ENCODE data around the gene MAPRE2.

MAPRE2 gene

GRCh38 chr18:35084494-35085449 lies 43.6 kb downstream of the MAPRE2 start:
- Mint-ChIP-seq H3K4me1 (peaks cover 26 to 50% of the 10 kb centered on the region in 2 donors), H3K9me3 (no peaks in the 10 kb centered on the region), H3K4me3 (no peak overlapping the region), H3K27me3 (no peaks in the 10 kb centered on the region), H3K36me3 (peaks cover 16 to 18% of the 10 kb centered on the region in 2 donors), H3K27ac (no peak overlapping the region)
- ATAC-seq (replicated peaks) = no peak
- DNase-seq = no peak

DNA sequence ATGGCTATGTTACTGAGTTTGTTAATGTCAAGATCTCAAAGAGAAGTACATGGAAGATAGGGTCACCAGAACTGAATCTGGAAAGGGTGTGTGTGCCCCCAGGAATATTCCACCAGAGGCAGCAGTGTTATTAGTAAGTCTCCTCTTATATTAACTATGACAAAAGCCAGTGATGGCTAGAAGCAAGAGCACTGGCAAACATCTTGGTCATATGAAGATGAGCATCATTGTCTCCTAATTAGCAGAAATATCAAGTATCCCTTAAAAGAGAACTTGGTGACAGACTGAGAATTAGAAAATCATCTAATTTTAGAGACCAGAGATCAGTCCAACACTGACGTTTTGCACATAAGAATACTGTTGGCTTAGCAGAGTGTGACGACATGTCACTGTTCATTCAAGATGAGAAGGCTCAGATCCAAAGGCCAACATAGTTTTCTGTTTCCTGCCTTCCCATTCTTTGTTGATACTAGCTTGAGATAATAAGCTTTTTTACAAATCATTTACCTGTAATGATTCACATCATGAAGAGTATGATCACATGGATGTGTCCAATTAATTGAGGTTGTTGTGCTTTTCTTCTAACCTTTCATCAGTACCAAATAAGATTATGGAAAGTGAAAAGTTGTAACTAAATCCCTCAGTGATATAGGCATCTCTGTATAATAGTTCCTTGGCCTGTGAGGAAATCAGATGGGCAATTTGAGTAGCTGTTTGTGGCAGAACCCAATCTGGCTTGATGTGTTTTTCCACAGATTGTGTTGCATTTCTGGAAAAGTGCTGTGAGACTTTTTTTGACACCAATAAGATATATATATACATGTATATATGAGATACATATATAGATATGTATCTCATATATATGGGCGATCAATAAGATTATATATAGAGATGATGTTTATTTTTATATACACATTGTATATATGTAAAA lies 44.5 kb downstream of the MAPRE2 start:
- ATAC-seq (replicated peaks) (no peak), DNase-seq (no peak)
- Mint-ChIP-seq H3K4me3 (no peak overlapping the region), H3K36me3 (peaks cover 20 to 21% of the 10 kb centered on the region in 2 donors), H3K27ac (no peak overlapping the region), H3K27me3 (no peaks in the 10 kb centered on the region), H3K4me1 (peaks cover 31 to 54% of the 10 kb centered on the region in 2 donors), H3K9me3 (no peaks in the 10 kb centered on the region)

- Mint-ChIP-seq H3K4me3 (no peak overlapping the region), H3K27ac (no peak overlapping the region), H3K4me1 (peaks cover 29 to 50% of the 10 kb centered on the region in 2 donors), H3K27me3 (no peaks in the 10 kb centered on the region), H3K36me3 (peaks cover 15 to 17% of the 10 kb centered on the region in 2 donors), H3K9me3 (no peaks in the 10 kb centered on the region)
- no peak for ATAC-seq (replicated peaks)
- no peak for DNase-seq
Observed at GRCh38 chr18:35086704-35087103, 45.5 kb downstream of the MAPRE2 start.

GRCh38 chr18:35087726-35088125 lies 46.5 kb downstream of the MAPRE2 start:
- Mint-ChIP-seq H3K4me1 (peaks cover 27 to 55% of the 10 kb centered on the region in 2 donors), H3K27me3 (no peaks in the 10 kb centered on the region), H3K36me3 (peaks cover 17 to 24% of the 10 kb centered on the region in 2 donors), H3K4me3 (no peak overlapping the region), H3K9me3 (no peaks in the 10 kb centered on the region), H3K27ac (no peak overlapping the region)
- DNase-seq (no peak), ATAC-seq (replicated peaks) (no peak)

- no peak overlapping the region for H3K4me3 Mint-ChIP-seq
- H3K9me3 Mint-ChIP-seq = no peaks in the 10 kb centered on the region
- DNase-seq = no peak
- H3K36me3 Mint-ChIP-seq = peaks cover 15 to 20% of the 10 kb centered on the region in 2 donors
- no peak overlapping the region for H3K27ac Mint-ChIP-seq
- no peak for ATAC-seq (replicated peaks)
- H3K4me1 Mint-ChIP-seq = peaks cover 25 to 53% of the 10 kb centered on the region in 2 donors
- no peaks in the 10 kb centered on the region for H3K27me3 Mint-ChIP-seq
Observed at GRCh38 chr18:35088921-35089320, 47.7 kb downstream of the MAPRE2 start.

DNA sequence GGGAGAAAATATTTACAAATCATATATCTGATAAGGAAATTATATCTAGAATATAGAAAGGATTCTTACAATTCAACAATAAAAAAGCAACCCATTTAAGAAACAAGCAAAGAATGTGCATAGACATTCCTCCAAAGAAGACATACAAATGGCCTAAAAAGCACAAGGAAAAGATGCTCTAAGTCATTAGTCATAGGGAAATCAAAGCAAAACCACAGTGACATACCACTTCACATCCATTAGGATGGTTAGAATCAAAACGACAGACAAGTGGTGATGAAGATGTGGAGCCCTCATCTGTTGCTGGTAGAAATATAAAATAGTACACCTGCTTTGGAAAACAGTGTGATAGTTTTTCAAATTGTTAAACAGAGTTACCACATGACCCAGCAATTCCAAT lies 48.2 kb downstream of the MAPRE2 start:
- H3K9me3 Mint-ChIP-seq = no peaks in the 10 kb centered on the region
- no peak overlapping the region for H3K4me3 Mint-ChIP-seq
- H3K4me1 Mint-ChIP-seq = peaks cover 26 to 53% of the 10 kb centered on the region in 2 donors
- ATAC-seq (replicated peaks) (no peak), DNase-seq (no peak)
- peaks cover 14 to 20% of the 10 kb centered on the region in 2 donors for H3K36me3 Mint-ChIP-seq
- no peak overlapping the region for H3K27ac Mint-ChIP-seq
- no peaks in the 10 kb centered on the region for H3K27me3 Mint-ChIP-seq

DNA sequence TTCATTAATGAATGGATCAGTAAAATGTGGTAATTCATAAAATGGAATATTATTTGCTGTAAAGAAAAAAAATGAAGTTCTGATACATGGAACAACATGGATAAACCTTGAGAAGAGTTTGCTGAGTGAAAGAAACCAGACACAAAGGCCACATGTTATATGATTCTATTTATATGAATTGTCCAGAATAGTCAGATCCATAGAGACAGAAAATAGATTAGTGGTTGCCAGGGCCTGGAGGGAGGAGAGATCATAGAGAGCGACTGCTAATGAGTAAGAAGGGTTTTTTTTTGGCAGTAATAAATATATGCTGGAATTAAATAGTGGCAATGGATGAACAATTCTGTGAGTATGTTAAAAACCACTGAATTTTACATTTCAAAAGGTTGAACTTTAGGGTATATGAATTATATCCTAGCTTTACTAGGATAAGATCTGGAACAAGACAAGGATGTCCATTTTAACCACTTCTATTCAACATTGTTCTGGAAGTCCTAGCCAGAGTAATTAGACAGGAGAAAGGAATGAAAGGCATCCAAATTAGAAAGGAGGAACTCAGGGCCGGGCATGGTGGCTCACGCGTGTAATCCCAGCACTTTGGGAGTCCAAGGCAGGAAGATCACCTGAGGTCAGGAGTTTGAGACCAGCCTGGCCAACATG lies 48.8 kb downstream of the MAPRE2 start:
- ATAC-seq (replicated peaks) = no peak
- H3K36me3 Mint-ChIP-seq = peaks cover 11 to 20% of the 10 kb centered on the region in 2 donors

DNA sequence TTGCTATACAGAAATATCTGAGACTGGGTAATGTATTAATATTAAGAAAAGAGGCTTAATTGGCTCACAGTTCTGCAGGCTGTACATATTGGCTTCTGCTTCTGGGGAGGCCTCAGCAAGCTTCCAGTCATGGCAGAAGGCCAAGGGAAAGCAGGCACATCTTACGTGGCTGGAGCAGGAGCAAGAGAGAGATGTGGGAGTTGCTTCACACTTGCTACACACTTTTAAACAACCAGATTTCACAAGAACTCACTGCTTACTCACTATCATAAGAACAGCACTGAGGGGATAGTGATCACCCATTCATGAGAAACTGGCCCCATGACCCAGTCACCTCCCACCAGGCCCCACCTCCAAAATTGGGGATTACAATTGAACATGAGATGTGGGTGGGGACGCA lies 50.6 kb downstream of the MAPRE2 start:
- no peak for DNase-seq
- no peaks in the 10 kb centered on the region for H3K27me3 Mint-ChIP-seq
- H3K4me3 Mint-ChIP-seq = no peak overlapping the region
- ATAC-seq (replicated peaks) = no peak
- peak overlapping the region; percentile 25 for H3K27ac Mint-ChIP-seq
- H3K4me1 Mint-ChIP-seq = peaks cover 35 to 70% of the 10 kb centered on the region in 2 donors
- peaks cover 13 to 25% of the 10 kb centered on the region in 2 donors for H3K36me3 Mint-ChIP-seq
- no peaks in the 10 kb centered on the region for H3K9me3 Mint-ChIP-seq

More for the DNA sequence above, 48.8 kb downstream of the MAPRE2 start:
- Mint-ChIP-seq H3K27me3 (no peaks in the 10 kb centered on the region), H3K4me1 (peaks cover 28 to 54% of the 10 kb centered on the region in 2 donors), H3K4me3 (no peak overlapping the region), H3K9me3 (no peaks in the 10 kb centered on the region), H3K27ac (no peak overlapping the region)
- no peak for DNase-seq

DNA sequence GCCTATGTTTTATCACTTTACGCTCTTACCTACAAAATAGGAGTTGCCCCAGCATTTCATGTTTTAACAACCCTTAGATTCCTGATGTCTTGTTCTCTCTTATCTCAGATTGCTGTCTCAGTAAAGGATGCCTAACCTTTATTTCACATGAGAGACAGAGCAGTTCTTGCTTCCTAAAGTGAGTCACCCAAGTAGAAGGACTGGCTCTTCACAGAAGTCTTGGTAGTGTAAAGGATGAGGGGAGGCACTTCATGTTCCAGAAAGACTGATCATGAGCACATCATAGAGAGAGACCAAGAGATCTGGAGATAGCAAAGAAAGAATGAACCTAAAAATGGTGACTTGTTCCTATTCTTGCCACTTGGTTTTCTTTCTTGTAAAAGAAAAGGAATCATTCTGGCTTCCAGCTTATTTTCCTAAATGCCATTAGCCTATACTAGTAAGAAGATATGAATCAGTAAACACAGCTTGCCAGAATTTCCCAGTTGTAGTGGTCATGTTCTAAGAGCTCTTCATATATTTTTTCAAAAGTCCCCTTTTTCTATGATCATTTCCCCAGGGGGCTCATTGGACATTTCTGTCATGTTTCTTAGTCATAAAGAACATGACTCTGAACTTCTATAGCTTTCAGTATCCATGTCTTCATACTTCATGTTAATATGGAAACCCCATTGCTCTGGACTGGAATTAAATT lies 54.9 kb downstream of the MAPRE2 start:
- DNase-seq = peak; percentile 34
- Mint-ChIP-seq H3K27ac (peak overlapping the region; percentile 92), H3K4me1 (peaks cover 29 to 55% of the 10 kb centered on the region in 2 donors), H3K36me3 (peaks cover 16 to 29% of the 10 kb centered on the region in 2 donors), H3K4me3 (peak overlapping the region; percentile 62 to 65), H3K27me3 (no peaks in the 10 kb centered on the region), H3K9me3 (no peaks in the 10 kb centered on the region)
- peak; percentile 96 to 97 for ATAC-seq (replicated peaks)

- peak overlapping the region; percentile 70 for H3K27ac Mint-ChIP-seq
- ATAC-seq (replicated peaks) = no peak
- H3K4me1 Mint-ChIP-seq = peaks cover 29 to 55% of the 10 kb centered on the region in 2 donors
- H3K27me3 Mint-ChIP-seq = no peaks in the 10 kb centered on the region
- no peaks in the 10 kb centered on the region for H3K9me3 Mint-ChIP-seq
- H3K4me3 Mint-ChIP-seq = no peak overlapping the region
- H3K36me3 Mint-ChIP-seq = peaks cover 20 to 32% of the 10 kb centered on the region in 2 donors
- DNase-seq = no peak
Observed at GRCh38 chr18:35096677-35097011, 55.4 kb downstream of the MAPRE2 start.

DNA sequence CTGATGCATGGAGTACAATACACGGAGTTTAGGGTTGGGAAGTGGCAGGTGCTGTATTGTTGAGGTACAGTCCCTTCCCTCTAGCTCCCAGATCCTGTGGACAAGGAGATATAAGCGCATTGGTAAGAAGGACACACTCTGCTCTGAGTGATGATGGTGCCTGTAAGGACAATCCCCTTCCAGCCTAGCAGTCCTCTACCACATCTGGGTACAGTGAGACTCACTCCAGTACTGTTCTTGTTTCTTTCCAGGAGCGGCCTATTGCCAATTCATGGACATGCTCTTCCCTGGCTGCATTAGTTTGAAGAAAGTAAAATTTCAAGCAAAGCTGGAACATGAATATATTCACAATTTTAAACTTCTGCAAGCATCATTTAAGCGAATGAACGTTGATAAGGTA lies 56.0 kb downstream of the MAPRE2 start:
- peaks cover 26 to 49% of the 10 kb centered on the region in 2 donors for H3K4me1 Mint-ChIP-seq
- H3K4me3 Mint-ChIP-seq = no peak overlapping the region
- DNase-seq = no peak
- H3K27me3 Mint-ChIP-seq = no peaks in the 10 kb centered on the region
- H3K27ac Mint-ChIP-seq = peak overlapping the region; percentile 70
- ATAC-seq (replicated peaks) = no peak
- no peaks in the 10 kb centered on the region for H3K9me3 Mint-ChIP-seq
- H3K36me3 Mint-ChIP-seq = peaks cover 20 to 33% of the 10 kb centered on the region in 2 donors

GRCh38 chr18:35097763-35098162 lies 56.5 kb downstream of the MAPRE2 start:
- no peak for DNase-seq
- Mint-ChIP-seq H3K4me3 (no peak overlapping the region), H3K27ac (no peak overlapping the region), H3K4me1 (peaks cover 26 to 44% of the 10 kb centered on the region in 2 donors), H3K9me3 (no peaks in the 10 kb centered on the region), H3K27me3 (no peaks in the 10 kb centered on the region), H3K36me3 (peaks cover 17 to 30% of the 10 kb centered on the region in 2 donors)
- ATAC-seq (replicated peaks) = no peak

DNA sequence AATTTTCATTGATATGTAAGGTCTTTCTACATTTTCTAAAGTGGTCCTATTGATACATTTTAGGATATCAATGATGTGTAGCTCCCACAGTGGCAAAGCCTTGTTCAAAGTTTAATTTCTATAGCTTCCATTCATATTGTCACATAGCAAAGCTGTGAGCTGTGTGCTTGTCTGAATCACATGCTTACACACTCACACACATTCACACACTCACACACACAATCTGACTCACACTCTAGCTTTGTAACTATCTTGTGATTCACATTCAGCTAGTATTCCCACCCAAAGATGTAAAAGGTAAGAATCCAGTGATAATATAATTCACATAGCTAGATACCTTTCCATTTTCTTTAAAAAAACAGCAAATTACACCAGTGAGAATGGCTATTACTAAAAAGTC lies 58.7 kb downstream of the MAPRE2 start:
- ATAC-seq (replicated peaks) (no peak), DNase-seq (no peak)
- Mint-ChIP-seq H3K36me3 (peaks cover 17 to 32% of the 10 kb centered on the region in 2 donors), H3K27ac (no peak overlapping the region), H3K9me3 (no peaks in the 10 kb centered on the region), H3K27me3 (no peaks in the 10 kb centered on the region), H3K4me1 (peaks cover 24 to 32% of the 10 kb centered on the region in 2 donors), H3K4me3 (no peak overlapping the region)

Data from stimulated activated naive B cell treated with anti-CD40 and anti-IgM and Interleukin-4, amounts not matched to agents 10 μg/mL and 1 μg/mL and 100 μg/mL, for 72 hours (primary cell).